GM12878 (cell line): ENCODE measurements around the gene MYH7. TPM values are rescaled to one million over a fixed set of nuclear protein-coding genes. Genes with fewer than 3 reads are reported as not detected.

Experiments used
- ATAC-seq: fragments of 200-7000 bp; cut with Tn5 transposase; 3 replicates; pipeline ENCODE4 v1.9.1; 2020; ENCODE audit warnings: mild to moderate bottlenecking, moderate library complexity
- BruUV-seq: library from RNA; stranded (reverse); fragments of 400-500 nt; replicated peaks from 2 replicates; lab custom pipeline; 2021; lab: Mats Ljungman, UMichigan
- CTCF ChIA-PET: fragments of 300-600 bp; sonication (Branson Sonifier 250); formaldehyde crosslinking; extraction: SDS; loops from one replicate; lab custom pipeline; 2021; ENCODE audit warnings: inconsistent platforms; lab: Yijun Ruan, JAX
- POLR2A ChIA-PET: fragments of 350-600 bp; formaldehyde crosslinking; extraction: SDS; loops from one replicate; lab custom pipeline; 2021; ENCODE audit warnings: inconsistent platforms; lab: Charles Lee
- RAD21 ChIA-PET: fragments of 300-600 bp; sonication (Branson Sonifier 250); formaldehyde crosslinking; loops from one replicate; lab custom pipeline; 2023; ENCODE audit warnings: antibody characterized with exemption; ENCODE audit not compliant: unreplicated experiment; lab: Charles Lee
- SMC1A ChIA-PET: fragments of 300-600 bp; sonication (Branson Sonifier 250); formaldehyde crosslinking; loops from one replicate; lab custom pipeline; 2023; ENCODE audit not compliant: unreplicated experiment, uncharacterized antibody; lab: Charles Lee
- DNase-seq: peaks from one replicate; pipeline ENCODE4 v3.0.0-alpha.2; 2011; ENCODE audit warnings: low read depth, low spot score
- FAIRE-seq: peaks from 3 replicates; lab custom pipeline; 2011; peaks lifted over from hg19 to GRCh38; lab: Jason Lieb, UNC
- H2AFZ ChIP-seq: 2 replicates; pipeline ENCODE4 v1.6.0; 2011; ENCODE audit warnings: low read depth, low read length, control low read depth; ENCODE audit not compliant: control insufficient read depth
- H3K27ac ChIP-seq: 2 replicates; pipeline ENCODE4 v1.5.1; 2011; ENCODE audit warnings: control low read depth; ENCODE audit not compliant: control insufficient read depth, insufficient read depth
- H3K27me3 ChIP-seq, 2 experiments: replicated peaks in 1 of 2; 2 replicates each; pipeline versions ENCODE4 v1.6.0 to v1.6.1; 2011; ENCODE audit warnings: low read length in 1 of 2; ENCODE audit not compliant: control insufficient read depth in 2 of 2, insufficient read depth in 2 of 2
- H3K36me3 ChIP-seq, 2 experiments: 2 replicates each; pipeline ENCODE4 v1.5.1; 2011; ENCODE audit warnings: low read length in 1 of 2; ENCODE audit not compliant: control insufficient read depth in 2 of 2, insufficient read depth in 2 of 2
- H3K4me1 ChIP-seq: 2 replicates; pipeline ENCODE4 v1.6.1; 2011; ENCODE audit warnings: mild to moderate bottlenecking, low read length, moderate library complexity, mixed read lengths; ENCODE audit not compliant: control insufficient read depth, insufficient read depth
- H3K4me2 ChIP-seq: 2 replicates; pipeline ENCODE4 v1.6.0; 2011; ENCODE audit warnings: control low read depth; ENCODE audit not compliant: control insufficient read depth, insufficient read depth
- H3K4me3 ChIP-seq: fragments of 200-600 bp; sonication (generic); 2 replicates; pipeline ENCODE4 v1.5.1; 2016
- H3K79me2 ChIP-seq: 2 replicates; pipeline ENCODE4 v1.6.0; 2011; ENCODE audit warnings: low read length; ENCODE audit not compliant: control insufficient read depth, insufficient read depth
- H3K9ac ChIP-seq: 2 replicates; pipeline ENCODE4 v1.8.0; 2011; ENCODE audit warnings: low read length, control low read depth, mixed read lengths; ENCODE audit not compliant: control insufficient read depth, insufficient read depth
- H3K9me3 ChIP-seq: replicated peaks from 3 replicates; pipeline ENCODE4 v1.5.1; 2011; ENCODE audit warnings: mild to moderate bottlenecking, low read length; ENCODE audit not compliant: control insufficient read depth, insufficient read depth
- H4K20me1 ChIP-seq: 2 replicates; pipeline ENCODE4 v1.6.0; 2011; ENCODE audit not compliant: control insufficient read depth, insufficient read depth
- CBFB ChIP-seq: IDR thresholded peaks from 2 replicates; pipeline ENCODE4 v1.6.1; 2016; ENCODE audit warnings: antibody characterized with exemption, low read depth
- CHD1 ChIP-seq: IDR thresholded peaks from 2 replicates; pipeline ENCODE4 v1.6.1; 2012; ENCODE audit warnings: low read depth, low read length, improper control_type of control experiment
- ELK1 ChIP-seq: IDR thresholded peaks from 2 replicates; pipeline ENCODE4 v1.6.1; 2012; ENCODE audit warnings: low read depth, low read length, improper control_type of control experiment
- FOXK2 ChIP-seq: fragments of 450-650 bp; IDR thresholded peaks from 2 replicates; pipeline ENCODE4 v1.6.1; 2017; ENCODE audit warnings: mild to moderate bottlenecking, moderate library complexity
- GATAD2B ChIP-seq: fragments of 450-650 bp; conservative IDR thresholded peaks from 2 replicates; pipeline ENCODE4 v1.6.1; 2017; ENCODE audit warnings: low read depth, mild to moderate bottlenecking, moderate library complexity
- IKZF1 ChIP-seq: fragments of 450-650 bp; conservative IDR thresholded peaks from 2 replicates; pipeline ENCODE4 v1.6.1; 2017; ENCODE audit warnings: antibody characterized with exemption, mild to moderate bottlenecking
- MEF2A ChIP-seq: IDR thresholded peaks from 2 replicates; pipeline ENCODE4 v1.6.1; 2011; ENCODE audit warnings: low read depth, mild to moderate bottlenecking, low read length, moderate library complexity; ENCODE audit not compliant: insufficient read depth
- NFXL1 ChIP-seq: fragments of 450-650 bp; IDR thresholded peaks from 2 replicates; pipeline ENCODE4 v1.6.1; 2017; ENCODE audit warnings: antibody characterized with exemption, mild to moderate bottlenecking, borderline replicate concordance
- POLR2AphosphoS2 ChIP-seq: IDR thresholded peaks from 2 replicates; pipeline ENCODE4 v1.6.1; 2011; ENCODE audit warnings: low read depth, mild to moderate bottlenecking, low read length, improper control_type of control experiment, moderate library complexity
- RB1 ChIP-seq: fragments of 450-650 bp; formaldehyde crosslinking; IDR thresholded peaks from 2 replicates; pipeline ENCODE4 v1.6.1; 2017; ENCODE audit warnings: mild to moderate bottlenecking, borderline replicate concordance
- ZNF24 ChIP-seq: fragments of 450-650 bp; IDR thresholded peaks from 2 replicates; pipeline ENCODE4 v1.6.1; 2017; ENCODE audit warnings: antibody characterized with exemption, mild to moderate bottlenecking
- WGBS: methylation state at CpG from one replicate; pipeline ENCODE4 v1.1.6; 2016; ENCODE audit warnings: low lambda C conversion rate; ENCODE audit not compliant: insufficient replicate concordance, insufficient coverage; ENCODE audit errors: missing lambda C conversion rate; 5-methylcytosine and 5-hydroxymethylcytosine counted together
- in situ Hi-C: fragments of 300-500 bp; cut with MboI; formaldehyde crosslinking; loops from 9 replicates; pipeline ENCODE4 v1.14.3; 2018; ENCODE audit warnings: mixed read lengths
- intact Hi-C: fragments of 100-400 bp; cut with micrococcal nuclease; formaldehyde crosslinking; loops from one replicate; pipeline ENCODE4 v1.14.2; 2022; ENCODE audit not compliant: unreplicated experiment
- polyA plus RNA-seq, 11 experiments: library from polyadenylated mRNA; depleted of rRNA in 4 of 11; unstranded in 6 of 11; stranded (reverse) in 5 of 11; fragments of >200 nt; fragmentation: Nextera tagmentation in 4 of 11; fragmentation: Illumina TruSeq in 1 of 11; extraction: Ambion mirVana in 4 of 11; extraction: Trizol in 1 of 11; gene quantifications; 1 replicate in 1 of 11; 2 replicates in 10 of 11; pipeline versions ENCODE4 v1.2.1 to v1.2.3, GENCODE V29; 2011 to 2016; ENCODE audit warnings: inconsistent platforms in 2 of 11, missing spikeins in 2 of 11, low read depth in 1 of 11
- total RNA-seq, 4 experiments: library from RNA; depleted of rRNA in 3 of 4; stranded (reverse); fragments of >200 nt in 3 of 4; fragmentation: Illumina TruSeq in 1 of 4; extraction: Trizol in 1 of 4; gene quantifications; 2 replicates each; pipeline versions ENCODE4 v1.2.1 to v1.2.3, GENCODE V29; 2013 to 2021
- TF ChIP-seq, protein P1 (sequence below): fragments of 450-650 bp; IDR thresholded peaks from 2 replicates; pipeline ENCODE4 v1.6.1; 2018; ENCODE audit warnings: borderline replicate concordance, mild to moderate bottlenecking; ENCODE audit not compliant: partially characterized antibody
- TF ChIP-seq, protein P2 (sequence below): fragments of 450-650 bp; IDR thresholded peaks from 2 replicates; pipeline ENCODE4 v1.6.1; 2017; ENCODE audit warnings: mild to moderate bottlenecking, moderate library complexity
- TF ChIP-seq, protein P3 (sequence below): IDR thresholded peaks from 2 replicates; pipeline ENCODE4 v1.6.1; 2011; ENCODE audit warnings: mild to moderate bottlenecking, low read depth, low read length, moderate library complexity; ENCODE audit not compliant: insufficient replicate concordance

The MYH7 gene
- total and polyA plus RNA-seq, 10 of the 15 experiments (the other 5 are each of a cell fraction or from before 2014, with no cell fraction given): 0.04 to 0.10 (median 0.05) TPM; not detected in 4

GRCh38 chr14:23387916-23388882 is 47.3 kb downstream of the MYH7 start:
- FAIRE-seq: no peak
- TF ChIP-seq RB1 (no peak), GATAD2B (no peak), ZNF24 (no peak), IKZF1 (no peak), NFXL1 (no peak), ELK1 (no peak), CHD1 (no peak), CBFB (no peak), POLR2AphosphoS2 (no peak), FOXK2 (no peak), MEF2A (no peak)
- TF ChIP-seq, protein P1, sequence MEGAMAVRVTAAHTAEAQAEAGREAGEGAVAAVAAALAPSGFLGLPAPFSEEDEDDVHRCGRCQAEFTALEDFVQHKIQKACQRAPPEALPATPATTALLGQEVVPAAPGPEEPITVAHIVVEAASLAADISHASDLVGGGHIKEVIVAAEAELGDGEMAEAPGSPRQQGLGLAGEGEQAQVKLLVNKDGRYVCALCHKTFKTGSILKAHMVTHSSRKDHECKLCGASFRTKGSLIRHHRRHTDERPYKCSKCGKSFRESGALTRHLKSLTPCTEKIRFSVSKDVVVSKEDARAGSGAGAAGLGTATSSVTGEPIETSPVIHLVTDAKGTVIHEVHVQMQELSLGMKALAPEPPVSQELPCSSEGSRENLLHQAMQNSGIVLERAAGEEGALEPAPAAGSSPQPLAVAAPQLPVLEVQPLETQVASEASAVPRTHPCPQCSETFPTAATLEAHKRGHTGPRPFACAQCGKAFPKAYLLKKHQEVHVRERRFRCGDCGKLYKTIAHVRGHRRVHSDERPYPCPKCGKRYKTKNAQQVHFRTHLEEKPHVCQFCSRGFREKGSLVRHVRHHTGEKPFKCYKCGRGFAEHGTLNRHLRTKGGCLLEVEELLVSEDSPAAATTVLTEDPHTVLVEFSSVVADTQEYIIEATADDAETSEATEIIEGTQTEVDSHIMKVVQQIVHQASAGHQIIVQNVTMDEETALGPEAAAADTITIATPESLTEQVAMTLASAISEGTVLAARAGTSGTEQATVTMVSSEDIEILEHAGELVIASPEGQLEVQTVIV: no peak
- TF ChIP-seq, protein P2, sequence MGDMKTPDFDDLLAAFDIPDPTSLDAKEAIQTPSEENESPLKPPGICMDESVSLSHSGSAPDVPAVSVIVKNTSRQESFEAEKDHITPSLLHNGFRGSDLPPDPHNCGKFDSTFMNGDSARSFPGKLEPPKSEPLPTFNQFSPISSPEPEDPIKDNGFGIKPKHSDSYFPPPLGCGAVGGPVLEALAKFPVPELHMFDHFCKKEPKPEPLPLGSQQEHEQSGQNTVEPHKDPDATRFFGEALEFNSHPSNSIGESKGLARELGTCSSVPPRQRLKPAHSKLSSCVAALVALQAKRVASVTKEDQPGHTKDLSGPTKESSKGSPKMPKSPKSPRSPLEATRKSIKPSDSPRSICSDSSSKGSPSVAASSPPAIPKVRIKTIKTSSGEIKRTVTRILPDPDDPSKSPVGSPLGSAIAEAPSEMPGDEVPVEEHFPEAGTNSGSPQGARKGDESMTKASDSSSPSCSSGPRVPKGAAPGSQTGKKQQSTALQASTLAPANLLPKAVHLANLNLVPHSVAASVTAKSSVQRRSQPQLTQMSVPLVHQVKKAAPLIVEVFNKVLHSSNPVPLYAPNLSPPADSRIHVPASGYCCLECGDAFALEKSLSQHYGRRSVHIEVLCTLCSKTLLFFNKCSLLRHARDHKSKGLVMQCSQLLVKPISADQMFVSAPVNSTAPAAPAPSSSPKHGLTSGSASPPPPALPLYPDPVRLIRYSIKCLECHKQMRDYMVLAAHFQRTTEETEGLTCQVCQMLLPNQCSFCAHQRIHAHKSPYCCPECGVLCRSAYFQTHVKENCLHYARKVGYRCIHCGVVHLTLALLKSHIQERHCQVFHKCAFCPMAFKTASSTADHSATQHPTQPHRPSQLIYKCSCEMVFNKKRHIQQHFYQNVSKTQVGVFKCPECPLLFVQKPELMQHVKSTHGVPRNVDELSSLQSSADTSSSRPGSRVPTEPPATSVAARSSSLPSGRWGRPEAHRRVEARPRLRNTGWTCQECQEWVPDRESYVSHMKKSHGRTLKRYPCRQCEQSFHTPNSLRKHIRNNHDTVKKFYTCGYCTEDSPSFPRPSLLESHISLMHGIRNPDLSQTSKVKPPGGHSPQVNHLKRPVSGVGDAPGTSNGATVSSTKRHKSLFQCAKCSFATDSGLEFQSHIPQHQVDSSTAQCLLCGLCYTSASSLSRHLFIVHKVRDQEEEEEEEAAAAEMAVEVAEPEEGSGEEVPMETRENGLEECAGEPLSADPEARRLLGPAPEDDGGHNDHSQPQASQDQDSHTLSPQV: no peak
- TF ChIP-seq, protein P3, sequence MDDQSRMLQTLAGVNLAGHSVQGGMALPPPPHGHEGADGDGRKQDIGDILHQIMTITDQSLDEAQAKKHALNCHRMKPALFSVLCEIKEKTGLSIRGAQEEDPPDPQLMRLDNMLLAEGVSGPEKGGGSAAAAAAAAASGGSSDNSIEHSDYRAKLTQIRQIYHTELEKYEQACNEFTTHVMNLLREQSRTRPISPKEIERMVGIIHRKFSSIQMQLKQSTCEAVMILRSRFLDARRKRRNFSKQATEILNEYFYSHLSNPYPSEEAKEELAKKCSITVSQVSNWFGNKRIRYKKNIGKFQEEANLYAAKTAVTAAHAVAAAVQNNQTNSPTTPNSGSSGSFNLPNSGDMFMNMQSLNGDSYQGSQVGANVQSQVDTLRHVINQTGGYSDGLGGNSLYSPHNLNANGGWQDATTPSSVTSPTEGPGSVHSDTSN: no peak

More at GRCh38 chr14:23387916-23388882, 47.3 kb downstream of the MYH7 start:
- Histone ChIP-seq H3K4me1 (no peaks in the 10 kb centered on the region), H2AFZ (no peak overlapping the region), H3K9me3 (no peaks in the 10 kb centered on the region), H3K27ac (no peak overlapping the region), H3K27me3 (no peaks in the 10 kb centered on the region; a peak in 2 of 4 replicates), H3K4me2 (no peak overlapping the region), H3K9ac (no peak overlapping the region), H3K79me2 (no peaks in the 10 kb centered on the region), H4K20me1 (no peaks in the 10 kb centered on the region), H3K4me3 (no peak overlapping the region), H3K36me3 (no peaks in the 10 kb centered on the region)
- intact Hi-C loops (no loop called here), in situ Hi-C loops (no loop called here)
- SMC1A ChIA-PET: interaction anchor here (1.2 kb wide), 1 partner anchor 11 kb away, joined by 3 read pairs; the partner anchor contains the start of gene CMTM5
- POLR2A ChIA-PET: no interaction called here
- WGBS: 35% methylated on average over 26 of the region's 26 CpGs
- no TSS peak for BruUV-seq
- RAD21 ChIA-PET: no interaction called here
- no peak for DNase-seq
- ATAC-seq: no peak
- CTCF ChIA-PET: interaction anchor here (1.1 kb wide), 1 partner anchor 268 kb away, joined by 3 read pairs; no protein-coding TSS in a partner anchor
